Common myeloid progenitor, CD34-positive (primary cell): Measurements from ENCODE around the gene PTCSC3.

ENCODE experiments used
- CTCF ChIA-PET: fragments of 350-600 bp; sonication (Branson Sonifier 250); formaldehyde crosslinking; loops from one replicate; lab custom pipeline; 2021; ENCODE audit warnings: antibody characterized with exemption; lab: Charles Lee
- POLR2A ChIA-PET: fragments of 350-600 bp; sonication (Branson Sonifier 250); formaldehyde crosslinking; loops from one replicate; lab custom pipeline; 2021; ENCODE audit warnings: antibody characterized with exemption; lab: Charles Lee
- DNase-seq, 3 donors: peaks; one replicate each; pipeline versions ENCODE4 v3.0.0 to v3.0.0-alpha.2; 2013
- H3K27ac ChIP-seq, 2 experiments: 1 replicate in 1 of 2; 2 replicates in 1 of 2; pipeline ENCODE4 v1.7.0; 2013; ENCODE audit warnings: inconsistent platforms in 2 of 2, low read length in 2 of 2, mild to moderate bottlenecking in 2 of 2, low read depth in 1 of 2, moderate library complexity in 1 of 2; ENCODE audit not compliant: severe bottlenecking in 2 of 2, insufficient read depth in 1 of 2, poor library complexity in 1 of 2
- H3K27me3 ChIP-seq, 5 experiments: replicated peaks in 2 of 5; 1 replicate in 3 of 5; 2 replicates in 2 of 5; pipeline versions ENCODE4 v1.6.1 to v1.7.0; 2013; ENCODE audit warnings: low read length in 4 of 5, mild to moderate bottlenecking in 2 of 5, moderate library complexity in 2 of 5, inconsistent platforms in 1 of 5; ENCODE audit not compliant: insufficient read depth in 5 of 5, control insufficient read depth in 4 of 5
- H3K36me3 ChIP-seq, 4 experiments: 1 replicate in 2 of 4; 2 replicates in 2 of 4; pipeline versions ENCODE4 v1.6.1 to v1.7.0; 2013; ENCODE audit warnings: low read length in 3 of 4, control low read depth in 1 of 4, mild to moderate bottlenecking in 1 of 4; ENCODE audit not compliant: control insufficient read depth in 4 of 4, insufficient read depth in 4 of 4
- H3K4me1 ChIP-seq, 4 experiments: 1 replicate in 3 of 4; 2 replicates in 1 of 4; pipeline versions ENCODE4 v1.6.1 to v1.7.1; 2013; ENCODE audit warnings: low read length in 3 of 4, mild to moderate bottlenecking in 3 of 4, control low read depth in 1 of 4, inconsistent platforms in 1 of 4, moderate library complexity in 1 of 4; ENCODE audit not compliant: control insufficient read depth in 4 of 4, insufficient read depth in 4 of 4; ENCODE audit errors: control extremely low read depth in 1 of 4
- H3K4me3 ChIP-seq, 7 experiments: 1 replicate in 4 of 7; 2 replicates in 3 of 7; pipeline versions ENCODE4 v1.5.1 to v1.7.0; 2013; ENCODE audit warnings: mild to moderate bottlenecking in 7 of 7, low read length in 6 of 7, moderate library complexity in 6 of 7, inconsistent platforms in 2 of 7, low read depth in 2 of 7, control low read depth in 1 of 7; ENCODE audit not compliant: insufficient read depth in 4 of 7, control insufficient read depth in 1 of 7; ENCODE audit errors: extremely low read depth in 1 of 7
- H3K9me3 ChIP-seq, 5 experiments: 1 replicate in 4 of 5; 2 replicates in 1 of 5; pipeline versions ENCODE4 v1.6.1 to v1.7.1; 2013; ENCODE audit warnings: low read length in 4 of 5, mild to moderate bottlenecking in 2 of 5, inconsistent platforms in 1 of 5, low read depth in 1 of 5, moderate library complexity in 1 of 5; ENCODE audit not compliant: control insufficient read depth in 4 of 5, insufficient read depth in 2 of 5; ENCODE audit errors: control extremely low read depth in 1 of 5
- WGBS: methylation state at CpG from one replicate; pipeline ENCODE4 v1.1.5; 2013; ENCODE audit not compliant: insufficient coverage; 5-methylcytosine and 5-hydroxymethylcytosine counted together

PTCSC3 gene

DNA sequence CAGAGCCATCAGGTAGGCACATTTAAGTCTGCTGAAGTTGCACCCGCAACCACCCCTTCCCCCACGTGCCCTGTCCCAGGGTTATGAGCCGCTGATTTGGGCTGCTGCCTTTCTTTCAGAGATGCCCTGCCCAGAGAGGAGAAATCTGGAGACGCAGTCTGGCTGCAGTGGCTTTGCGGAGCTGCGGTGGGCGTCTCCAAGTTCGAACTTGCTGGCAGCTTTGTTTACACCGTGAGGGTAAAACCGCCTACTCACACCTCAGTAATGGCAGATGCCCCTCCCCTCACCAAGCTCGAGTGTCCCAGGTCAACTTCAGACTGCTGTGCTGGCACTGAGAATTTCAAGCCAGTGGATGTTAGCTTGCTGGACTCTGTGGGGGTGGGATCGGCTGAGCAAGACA, 14.7 kb downstream of the PTCSC3 start:
- Histone ChIP-seq H3K4me1 (no peaks in the 10 kb centered on the region), H3K9me3 (no peaks in the 10 kb centered on the region), H3K27ac (no peak overlapping the region), H3K4me3 (no peak overlapping the region), H3K36me3 (no peaks in the 10 kb centered on the region), H3K27me3 (peaks cover 0 to 4% (median 2%) of the 10 kb centered on the region in 5 experiments)
- DNase-seq = no peak
- 61% methylated on average over 8 of the region's 12 CpGs for WGBS
- CTCF ChIA-PET = no interaction called here
- POLR2A ChIA-PET = no interaction called here

DNA sequence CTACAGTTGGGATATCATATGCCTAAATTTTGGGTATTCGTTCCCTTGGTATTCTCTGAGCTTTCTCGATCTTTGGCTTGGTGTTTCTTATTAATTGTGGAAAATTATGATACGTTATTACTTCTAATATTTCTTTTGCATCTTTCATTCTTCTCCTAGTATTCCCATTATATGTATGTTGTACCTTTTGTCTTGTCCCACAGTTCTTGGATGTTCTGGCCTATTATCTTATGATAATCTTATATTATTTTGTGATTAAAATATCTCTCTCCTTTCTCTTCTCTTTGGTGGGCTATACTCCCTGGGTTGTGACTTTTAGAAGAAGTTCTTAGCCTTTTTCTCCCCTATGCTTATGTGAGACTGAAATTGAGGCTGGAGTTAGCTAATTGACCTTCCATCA, 25.2 kb downstream of the PTCSC3 start:
- Histone ChIP-seq H3K9me3 (peaks cover 0 to 5% (median 2%) of the 10 kb centered on the region in 5 experiments), H3K27me3 (no peaks in the 10 kb centered on the region), H3K27ac (no peak overlapping the region), H3K36me3 (no peaks in the 10 kb centered on the region), H3K4me1 (no peaks in the 10 kb centered on the region), H3K4me3 (no peak overlapping the region)
- no CpG with 5 or more reads among the region's 3 CpGs for WGBS
- ChIA-PET POLR2A (no interaction called here), CTCF (no interaction called here)
- DNase-seq = no peak

GRCh38 chr14:36134038-36134437, 42.5 kb downstream of the PTCSC3 start:
- Histone ChIP-seq H3K4me1 (no peaks in the 10 kb centered on the region), H3K27ac (no peak overlapping the region), H3K27me3 (no peaks in the 10 kb centered on the region), H3K4me3 (no peak overlapping the region), H3K9me3 (no peaks in the 10 kb centered on the region), H3K36me3 (no peaks in the 10 kb centered on the region)
- 90% methylated on average over 2 of the region's 2 CpGs for WGBS
- CTCF ChIA-PET = no interaction called here
- DNase-seq = no peak
- POLR2A ChIA-PET = no interaction called here

DNA sequence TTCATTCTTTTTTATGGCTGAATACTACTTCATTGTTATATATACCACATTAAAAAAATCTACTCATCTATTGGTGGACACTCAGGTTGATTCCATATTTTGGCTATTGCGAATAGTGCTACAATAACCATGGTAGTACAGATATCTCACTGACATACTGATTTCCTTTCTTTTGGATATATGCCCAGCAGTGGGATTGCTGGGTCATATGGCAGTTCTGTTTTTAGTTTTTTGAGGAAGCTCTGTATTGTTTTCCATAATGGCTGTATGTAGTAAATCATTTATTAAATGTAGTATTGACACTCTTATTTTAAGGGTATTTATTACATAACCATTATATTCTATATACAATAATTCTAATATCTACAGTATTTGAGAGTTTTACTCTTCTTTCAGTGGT, 43.7 kb downstream of the PTCSC3 start:
- H3K4me1 ChIP-seq = no peaks in the 10 kb centered on the region
- CTCF ChIA-PET = no interaction called here
- no CpG with 5 or more reads among the region's 1 CpG for WGBS
- H3K9me3 ChIP-seq = no peaks in the 10 kb centered on the region
- POLR2A ChIA-PET = no interaction called here
- H3K27ac ChIP-seq = no peak overlapping the region
- no peaks in the 10 kb centered on the region for H3K36me3 ChIP-seq
- no peaks in the 10 kb centered on the region for H3K27me3 ChIP-seq
- DNase-seq = no peak
- no peak overlapping the region for H3K4me3 ChIP-seq

DNA sequence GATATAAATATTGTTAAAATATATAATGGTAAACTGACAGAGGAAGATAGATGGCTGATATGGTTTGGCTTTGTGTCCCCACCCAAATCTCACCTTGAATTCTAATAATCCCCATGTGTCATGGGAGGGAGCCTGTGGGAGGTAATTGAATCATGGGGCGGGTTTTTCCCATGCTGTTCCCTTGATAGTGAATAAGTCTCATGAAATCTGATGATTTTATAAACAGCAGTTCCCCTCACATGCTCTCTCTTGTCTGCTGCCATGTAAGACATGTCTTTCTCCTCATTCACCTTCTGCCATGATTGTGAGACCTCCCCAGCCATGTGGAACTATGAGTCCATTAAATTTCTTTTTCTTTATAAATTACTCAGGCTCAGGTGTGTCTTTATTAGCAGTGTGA, 46.3 kb downstream of the PTCSC3 start:
- Histone ChIP-seq H3K36me3 (no peaks in the 10 kb centered on the region), H3K4me1 (no peaks in the 10 kb centered on the region), H3K27ac (no peak overlapping the region), H3K27me3 (no peaks in the 10 kb centered on the region), H3K9me3 (no peaks in the 10 kb centered on the region), H3K4me3 (no peak overlapping the region)
- WGBS = no CpG with 5 or more reads among the region's 1 CpG
- ChIA-PET CTCF (no interaction called here), POLR2A (no interaction called here)
- no peak for DNase-seq

DNA sequence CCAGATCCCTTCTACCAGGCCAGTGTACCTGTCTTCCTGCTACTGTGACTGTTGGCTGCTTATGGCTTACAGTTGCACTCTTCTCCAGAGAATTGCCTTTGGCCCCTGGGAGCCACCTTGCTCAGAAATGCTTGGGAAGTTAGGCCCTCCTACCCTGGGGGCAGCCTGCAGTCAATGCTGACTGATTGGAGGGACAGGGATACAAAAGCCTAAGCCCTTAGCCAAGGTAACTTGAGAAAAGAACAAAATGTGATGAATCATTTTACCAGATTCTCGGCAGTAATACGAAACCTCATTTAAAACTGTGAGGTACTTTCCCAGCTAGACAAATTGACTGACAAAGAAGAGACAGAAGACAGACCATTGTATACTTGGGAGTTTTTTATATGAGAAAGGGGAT, 47.3 kb downstream of the PTCSC3 start:
- H3K27ac ChIP-seq = no peak overlapping the region
- ChIA-PET POLR2A (no interaction called here), CTCF (no interaction called here)
- H3K27me3 ChIP-seq = no peaks in the 10 kb centered on the region
- H3K4me1 ChIP-seq = no peaks in the 10 kb centered on the region
- 100% methylated on average over 2 of the region's 2 CpGs for WGBS
- DNase-seq = no peak
- H3K4me3 ChIP-seq = no peak overlapping the region
- H3K36me3 ChIP-seq = no peaks in the 10 kb centered on the region
- H3K9me3 ChIP-seq = no peaks in the 10 kb centered on the region

GRCh38 chr14:36113341-36113740, 63.2 kb downstream of the PTCSC3 start:
- Histone ChIP-seq H3K9me3 (no peaks in the 10 kb centered on the region), H3K4me1 (no peaks in the 10 kb centered on the region), H3K36me3 (no peaks in the 10 kb centered on the region), H3K27ac (no peak overlapping the region), H3K4me3 (no peak overlapping the region), H3K27me3 (peaks cover 0 to 8% (median 1%) of the 10 kb centered on the region in 5 experiments)
- WGBS = 46% methylated on average over 3 of the region's 4 CpGs
- POLR2A ChIA-PET = no interaction called here
- no peak for DNase-seq
- CTCF ChIA-PET = no interaction called here
